ENCODE measurements around the gene TENM3.

The TENM3 gene

DNA sequence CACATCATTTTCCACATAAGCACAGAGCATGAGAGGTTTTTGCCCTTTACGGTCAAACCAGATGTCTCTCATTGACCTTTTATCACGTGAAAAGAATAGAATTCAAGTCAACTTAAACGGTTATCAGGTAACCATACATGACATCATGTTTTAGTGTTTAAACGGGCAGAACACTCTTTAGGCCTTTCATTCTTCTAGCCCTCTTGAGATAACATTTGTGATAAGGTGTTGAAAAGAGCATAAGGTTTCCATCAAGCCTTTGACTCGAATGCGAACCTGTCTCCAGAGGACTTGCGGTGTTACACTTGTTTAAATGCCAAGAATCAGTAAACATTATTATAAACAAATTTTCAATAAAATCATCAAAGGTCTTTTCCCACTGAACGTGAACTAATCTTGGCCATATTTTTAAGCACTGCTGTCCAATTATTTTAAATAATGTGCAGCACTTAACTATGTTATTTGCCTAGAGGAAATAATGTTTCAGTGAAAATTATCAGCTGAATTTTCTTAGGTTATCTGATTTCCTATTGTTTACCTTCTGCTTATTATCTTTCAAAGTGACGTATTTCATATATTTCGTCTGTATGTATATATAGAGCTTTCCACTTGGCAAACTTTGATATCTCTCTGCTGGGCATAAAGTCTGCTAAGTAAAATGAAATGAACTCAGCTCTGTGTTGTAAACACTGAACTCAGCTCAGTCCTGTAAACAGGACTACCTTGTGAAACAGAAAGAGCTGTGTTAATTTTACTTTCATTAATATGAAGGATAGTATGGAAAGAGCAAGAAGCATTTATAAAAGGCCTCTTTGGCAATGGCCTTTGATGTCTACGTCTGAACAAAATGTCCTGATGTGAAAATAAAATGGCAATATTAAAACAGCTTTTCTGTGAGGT, 33.3 kb downstream of the TENM3 start:
- H2AFZ ChIP-seq (ENCODE audit: low read length), result no peak overlapping the region
- no peaks in the 10 kb centered on the region for H4K20me1 ChIP-seq (ENCODE audit: insufficient read depth, low read length)
- no peaks in the 10 kb centered on the region for H3K9me2 ChIP-seq (replicated peaks; ENCODE audit: insufficient read depth, low read length)
- H3K36me3 ChIP-seq (replicated peaks; ENCODE audit: insufficient read depth, low read length), result no peaks in the 10 kb centered on the region
- H3K27me3 ChIP-seq (replicated peaks; ENCODE audit: insufficient read depth, low read length), result no peaks in the 10 kb centered on the region
- H3K9me3 ChIP-seq (replicated peaks; ENCODE audit: insufficient read depth, low read length), result no peaks in the 10 kb centered on the region
- H3K4me2 ChIP-seq (ENCODE audit: low read depth, low read length), result no peak overlapping the region
- no peaks in the 10 kb centered on the region for H3K4me1 ChIP-seq (ENCODE audit: low read length)
- no peak overlapping the region for H3K27ac ChIP-seq (ENCODE audit: low read length)
- H3F3A ChIP-seq (ENCODE audit: insufficient read depth, low read length), result no peaks in the 10 kb centered on the region
- no peak for DNase-seq
- no peak overlapping the region for H3K9ac ChIP-seq (ENCODE audit: low read length)
- H3K79me2 ChIP-seq (ENCODE audit: low read length), result no peaks in the 10 kb centered on the region
- TF ChIP-seq, protein P1, sequence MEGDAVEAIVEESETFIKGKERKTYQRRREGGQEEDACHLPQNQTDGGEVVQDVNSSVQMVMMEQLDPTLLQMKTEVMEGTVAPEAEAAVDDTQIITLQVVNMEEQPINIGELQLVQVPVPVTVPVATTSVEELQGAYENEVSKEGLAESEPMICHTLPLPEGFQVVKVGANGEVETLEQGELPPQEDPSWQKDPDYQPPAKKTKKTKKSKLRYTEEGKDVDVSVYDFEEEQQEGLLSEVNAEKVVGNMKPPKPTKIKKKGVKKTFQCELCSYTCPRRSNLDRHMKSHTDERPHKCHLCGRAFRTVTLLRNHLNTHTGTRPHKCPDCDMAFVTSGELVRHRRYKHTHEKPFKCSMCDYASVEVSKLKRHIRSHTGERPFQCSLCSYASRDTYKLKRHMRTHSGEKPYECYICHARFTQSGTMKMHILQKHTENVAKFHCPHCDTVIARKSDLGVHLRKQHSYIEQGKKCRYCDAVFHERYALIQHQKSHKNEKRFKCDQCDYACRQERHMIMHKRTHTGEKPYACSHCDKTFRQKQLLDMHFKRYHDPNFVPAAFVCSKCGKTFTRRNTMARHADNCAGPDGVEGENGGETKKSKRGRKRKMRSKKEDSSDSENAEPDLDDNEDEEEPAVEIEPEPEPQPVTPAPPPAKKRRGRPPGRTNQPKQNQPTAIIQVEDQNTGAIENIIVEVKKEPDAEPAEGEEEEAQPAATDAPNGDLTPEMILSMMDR (IDR thresholded peaks at IDR 0.05; ENCODE audit: low read length), result no peak
- TF ChIP-seq EZH2phosphoT487 (IDR thresholded peaks at IDR 0.05; ENCODE audit: low read length), result no peak
- TF ChIP-seq EZH2 (optimal IDR thresholded peaks at IDR 0.05; ENCODE audit: low read depth, low read length), result no peak
- H3K4me3 ChIP-seq (ENCODE audit: low read length), result no peak overlapping the region

DNA sequence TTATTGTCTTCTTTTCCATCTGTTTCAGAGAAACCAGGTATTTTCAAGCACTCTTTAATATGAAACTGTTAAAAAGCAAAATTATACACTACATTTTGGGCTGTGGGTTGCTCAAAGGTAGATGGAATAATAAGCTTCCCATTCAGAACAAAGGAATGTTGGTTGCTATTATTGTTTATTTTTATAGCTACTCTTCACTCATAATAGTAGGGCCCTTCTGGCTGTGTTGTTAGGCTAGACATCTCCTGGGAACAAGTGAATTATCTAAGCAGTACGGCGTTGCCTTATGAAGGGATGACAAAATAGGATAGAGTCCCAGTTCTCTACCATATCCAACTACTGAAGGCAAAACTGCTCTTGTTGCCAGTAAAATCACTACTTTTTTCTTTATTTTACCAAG, 34.2 kb downstream of the TENM3 start:
- Histone ChIP-seq H3F3A (ENCODE audit: insufficient read depth, low read length) (no peaks in the 10 kb centered on the region), H4K20me1 (ENCODE audit: insufficient read depth, low read length) (no peaks in the 10 kb centered on the region), H3K27me3 (replicated peaks; ENCODE audit: insufficient read depth, low read length) (no peaks in the 10 kb centered on the region), H2AFZ (ENCODE audit: low read length) (no peak overlapping the region), H3K9me3 (replicated peaks; ENCODE audit: insufficient read depth, low read length) (no peaks in the 10 kb centered on the region), H3K9me2 (replicated peaks; ENCODE audit: insufficient read depth, low read length) (no peaks in the 10 kb centered on the region), H3K36me3 (replicated peaks; ENCODE audit: insufficient read depth, low read length) (no peaks in the 10 kb centered on the region), H3K4me1 (ENCODE audit: low read length) (no peaks in the 10 kb centered on the region), H3K4me3 (ENCODE audit: low read length) (no peak overlapping the region), H3K79me2 (ENCODE audit: low read length) (no peaks in the 10 kb centered on the region), H3K27ac (ENCODE audit: low read length) (no peak overlapping the region), H3K9ac (ENCODE audit: low read length) (no peak overlapping the region), H3K4me2 (ENCODE audit: low read depth, low read length) (no peak overlapping the region)
- TF ChIP-seq EZH2phosphoT487 (IDR thresholded peaks at IDR 0.05; ENCODE audit: low read length), result no peak
- TF ChIP-seq EZH2 (optimal IDR thresholded peaks at IDR 0.05; ENCODE audit: low read depth, low read length), result no peak
- TF ChIP-seq, protein P1 (IDR thresholded peaks at IDR 0.05; ENCODE audit: low read length), result no peak
- no peak for DNase-seq

DNA sequence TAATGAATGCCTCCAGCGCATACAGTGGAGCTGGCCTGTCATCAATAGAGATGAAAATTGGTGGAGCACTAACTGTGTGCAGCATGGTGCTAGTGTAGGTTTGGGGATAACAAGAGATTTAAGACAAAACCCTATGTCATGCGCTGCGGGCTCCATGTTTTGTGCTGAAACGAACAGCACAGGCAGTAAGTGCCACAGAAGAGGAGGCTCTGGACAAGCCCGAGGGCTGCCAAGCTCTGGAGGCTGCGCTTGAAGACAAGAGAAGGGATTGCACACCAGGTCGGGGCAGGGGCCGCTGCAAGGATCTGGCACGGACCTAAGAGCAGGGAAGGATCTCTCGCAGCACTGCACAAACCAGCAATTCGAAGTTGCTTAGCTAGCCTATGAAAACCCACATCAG, 35.5 kb downstream of the TENM3 start:
- Histone ChIP-seq H3K9me3 (replicated peaks; ENCODE audit: insufficient read depth, low read length) (no peaks in the 10 kb centered on the region), H3K4me3 (ENCODE audit: low read length) (no peak overlapping the region), H3K27ac (ENCODE audit: low read length) (no peak overlapping the region), H3F3A (ENCODE audit: insufficient read depth, low read length) (no peaks in the 10 kb centered on the region), H4K20me1 (ENCODE audit: insufficient read depth, low read length) (no peaks in the 10 kb centered on the region), H3K36me3 (replicated peaks; ENCODE audit: insufficient read depth, low read length) (no peaks in the 10 kb centered on the region), H2AFZ (ENCODE audit: low read length) (no peak overlapping the region), H3K4me1 (ENCODE audit: low read length) (no peaks in the 10 kb centered on the region), H3K79me2 (ENCODE audit: low read length) (no peaks in the 10 kb centered on the region), H3K9ac (ENCODE audit: low read length) (no peak overlapping the region), H3K4me2 (ENCODE audit: low read depth, low read length) (no peak overlapping the region), H3K9me2 (replicated peaks; ENCODE audit: insufficient read depth, low read length) (no peaks in the 10 kb centered on the region), H3K27me3 (replicated peaks; ENCODE audit: insufficient read depth, low read length) (no peaks in the 10 kb centered on the region)
- TF ChIP-seq, protein P1 (IDR thresholded peaks at IDR 0.05; ENCODE audit: low read length), result no peak
- TF ChIP-seq EZH2 (optimal IDR thresholded peaks at IDR 0.05; ENCODE audit: low read depth, low read length) (no peak), EZH2phosphoT487 (IDR thresholded peaks at IDR 0.05; ENCODE audit: low read length) (no peak)
- no peak for DNase-seq

All from MM.1S (cell line).